Keratinocyte (primary cell): Measurements from ENCODE around the gene INSYN1. TPM values are rescaled to one million over a fixed set of nuclear protein-coding genes. Genes with fewer than 3 reads are reported as not detected.

ENCODE experiments used
- DNase-seq: peaks from one replicate; pipeline ENCODE4 v3.0.0-alpha.2; 2011; ENCODE audit warnings: low read depth, missing footprints, low spot score
- FAIRE-seq: peaks from 2 replicates; lab custom pipeline; 2011; peaks lifted over from hg19 to GRCh38; lab: Jason Lieb, UNC
- H2AFZ ChIP-seq: 2 replicates; pipeline ENCODE4 v1.6.0; 2012; ENCODE audit warnings: low read length, control low read depth, inconsistent platforms; ENCODE audit not compliant: control insufficient read depth
- H3K27ac ChIP-seq: 2 replicates; pipeline ENCODE4 v1.5.1; 2011; ENCODE audit warnings: low read length; ENCODE audit not compliant: control insufficient read depth, insufficient read depth
- H3K27me3 ChIP-seq: 3 replicates; pipeline ENCODE4 v1.6.0; 2011; ENCODE audit warnings: low read length; ENCODE audit not compliant: control insufficient read depth, insufficient read depth; ENCODE audit errors: extremely low read depth
- H3K36me3 ChIP-seq, 2 experiments: 2 replicates in 1 of 2; 3 replicates in 1 of 2; pipeline ENCODE4 v1.5.1; 2011; ENCODE audit warnings: low read length in 2 of 2, mild to moderate bottlenecking in 1 of 2; ENCODE audit not compliant: control insufficient read depth in 2 of 2, insufficient read depth in 2 of 2; ENCODE audit errors: extremely low read depth in 1 of 2
- H3K4me1 ChIP-seq: 3 replicates; pipeline ENCODE4 v1.5.1; 2011; ENCODE audit warnings: low read length; ENCODE audit not compliant: control insufficient read depth, insufficient read depth; ENCODE audit errors: extremely low read depth
- H3K4me2 ChIP-seq: 3 replicates; pipeline ENCODE4 v1.6.0; 2011; ENCODE audit warnings: low read depth, low read length; ENCODE audit not compliant: control insufficient read depth, insufficient read depth; ENCODE audit errors: extremely low read depth
- H3K4me3 ChIP-seq, 3 experiments: fragments of 200-600 bp in 1 of 3; sonication (generic) in 1 of 3; 2 replicates in 2 of 3; 3 replicates in 1 of 3; pipeline ENCODE4 v1.5.1; 2011 to 2016; ENCODE audit warnings: low read length in 3 of 3, mild to moderate bottlenecking in 3 of 3, control low read depth in 2 of 3, inconsistent platforms in 1 of 3, low read depth in 1 of 3, mixed read lengths in 1 of 3, mixed run types in 1 of 3, moderate library complexity in 1 of 3; ENCODE audit not compliant: control insufficient read depth in 2 of 3, insufficient read depth in 2 of 3; ENCODE audit errors: extremely low read depth in 1 of 3
- H3K79me2 ChIP-seq: 2 replicates; pipeline ENCODE4 v1.6.0; 2012; ENCODE audit warnings: low read length; ENCODE audit not compliant: control insufficient read depth, insufficient read depth
- H3K9ac ChIP-seq: 3 replicates; pipeline ENCODE4 v1.6.0; 2011; ENCODE audit warnings: low read length; ENCODE audit not compliant: control insufficient read depth, insufficient read depth; ENCODE audit errors: extremely low read depth
- H3K9me1 ChIP-seq: 3 replicates; pipeline ENCODE4 v1.6.0; 2011; ENCODE audit warnings: low read length; ENCODE audit not compliant: control insufficient read depth, insufficient read depth; ENCODE audit errors: extremely low read depth
- H3K9me3 ChIP-seq: 2 replicates; pipeline ENCODE4 v1.5.1; 2012; ENCODE audit warnings: low read depth, low read length; ENCODE audit not compliant: control insufficient read depth
- H4K20me1 ChIP-seq: 3 replicates; pipeline ENCODE4 v1.6.0; 2011; ENCODE audit warnings: low read length; ENCODE audit not compliant: control insufficient read depth, insufficient read depth; ENCODE audit errors: extremely low read depth
- CTCF ChIP-seq, 3 experiments: IDR thresholded peaks in 1 of 3; conservative IDR thresholded peaks in 1 of 3; optimal IDR thresholded peaks in 1 of 3; 2 replicates in 2 of 3; 3 replicates in 1 of 3; pipeline versions ENCODE3 to v1.5.1; 2011; ENCODE audit warnings: low read length in 3 of 3, mild to moderate bottlenecking in 3 of 3, moderate library complexity in 2 of 3, control low read depth in 1 of 3, inconsistent platforms in 1 of 3; ENCODE audit not compliant: insufficient read depth in 2 of 3; ENCODE audit errors: extremely low read depth in 1 of 3
- EZH2 ChIP-seq: IDR thresholded peaks from one replicate; pipeline ENCODE4 v1.6.1; 2012; ENCODE audit warnings: inconsistent platforms, mild to moderate bottlenecking, low read length, moderate library complexity
- dilution Hi-C: fragments of 300-500 bp; cut with MboI; formaldehyde crosslinking; loops from one replicate; pipeline ENCODE4 v1.7.0; 2020; ENCODE audit warnings: low sequenced_read_pairs; ENCODE audit not compliant: extremely low pct_ligation_motif_present
- polyA plus RNA-seq, 5 experiments: library from polyadenylated mRNA; depleted of rRNA in 3 of 5; stranded (reverse) in 3 of 5; stranded (forward) in 1 of 5; unstranded in 1 of 5; fragments of >200 nt; gene quantifications; 1 replicate in 1 of 5; 2 replicates in 3 of 5; 3 replicates in 1 of 5; pipeline versions ENCODE4 v1.2.1 to v1.2.3, GENCODE V29; 2011 to 2012; ENCODE audit warnings: missing spikeins in 2 of 5, low read depth in 1 of 5, low replicate concordance in 1 of 5

INSYN1 gene
- polyA plus RNA-seq, 1 donor (not counting 4 experiments of a cell fraction or from before 2014, with no cell fraction given): 0.47 TPM

DNA sequence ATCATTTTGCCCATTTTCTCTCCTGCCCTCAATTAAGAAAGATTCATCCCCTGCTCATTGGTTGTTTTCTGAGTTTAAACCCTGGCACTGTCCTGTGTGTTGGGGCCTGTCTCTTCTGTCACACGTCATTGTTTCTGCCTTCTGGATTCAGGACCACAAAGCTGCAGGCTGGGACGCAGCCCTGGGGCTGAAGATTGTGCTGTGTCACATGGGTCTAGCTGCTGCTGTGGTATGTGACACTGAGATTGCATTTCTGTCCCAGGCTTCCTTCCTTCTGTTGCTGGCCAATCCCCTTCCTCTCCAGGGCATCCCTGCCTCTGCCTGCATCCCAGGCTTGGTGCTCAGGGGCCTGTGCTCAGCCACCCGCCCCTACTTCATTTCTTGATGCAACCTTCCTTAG, 28.9 kb downstream of the INSYN1 start:
- TF ChIP-seq CTCF (optimal IDR thresholded peaks at IDR 0.05 in 1 of 3, IDR thresholded peaks at IDR 0.05 in 1 of 3, conservative IDR thresholded peaks at IDR 0.05 in 1 of 3; ENCODE audit: extremely low read depth in 1 of 3, insufficient read depth in 2 of 3, low read length in 3 of 3) (no peak), EZH2 (no peak)
- dilution Hi-C loops: no loop called here
- FAIRE-seq: no peak

GRCh38 chr15:73723191-73723590, 30.0 kb downstream of the INSYN1 start:
- TF ChIP-seq CTCF (optimal IDR thresholded peaks at IDR 0.05 in 1 of 3, IDR thresholded peaks at IDR 0.05 in 1 of 3, conservative IDR thresholded peaks at IDR 0.05 in 1 of 3; ENCODE audit: extremely low read depth in 1 of 3, insufficient read depth in 2 of 3, low read length in 3 of 3): no peak
- TF ChIP-seq EZH2: no peak
- H3K9me3 ChIP-seq: no peaks in the 10 kb centered on the region
- no peaks in the 10 kb centered on the region for H3K79me2 ChIP-seq
- no peak overlapping the region for H3K9ac ChIP-seq
- H3K27ac ChIP-seq: no peak overlapping the region
- no peak overlapping the region for H3K4me2 ChIP-seq
- no peak overlapping the region for H2AFZ ChIP-seq
- no peak overlapping the region for H3K4me3 ChIP-seq
- H3K4me1 ChIP-seq: no peaks in the 10 kb centered on the region
- peaks cover 18% of the 10 kb centered on the region for H3K27me3 ChIP-seq
- H3K9me1 ChIP-seq: no peaks in the 10 kb centered on the region
- DNase-seq (no peak), FAIRE-seq (no peak)
- no peaks in the 10 kb centered on the region for H3K36me3 ChIP-seq
- dilution Hi-C loops: no loop called here
- no peaks in the 10 kb centered on the region for H4K20me1 ChIP-seq

More for the DNA sequence above, 28.9 kb downstream of the INSYN1 start:
- H3K9me3 ChIP-seq: no peaks in the 10 kb centered on the region
- DNase-seq: no peak
- H3K9me1 ChIP-seq: no peaks in the 10 kb centered on the region
- H3K4me2 ChIP-seq: no peak overlapping the region
- no peak overlapping the region for H3K4me3 ChIP-seq
- no peak overlapping the region for H2AFZ ChIP-seq
- H4K20me1 ChIP-seq: no peaks in the 10 kb centered on the region
- no peak overlapping the region for H3K9ac ChIP-seq
- H3K36me3 ChIP-seq: no peaks in the 10 kb centered on the region
- H3K79me2 ChIP-seq: no peaks in the 10 kb centered on the region
- H3K27ac ChIP-seq: no peak overlapping the region
- H3K4me1 ChIP-seq: no peaks in the 10 kb centered on the region
- H3K27me3 ChIP-seq: peaks cover 15% of the 10 kb centered on the region
